ENCODE measurements around the gene MTMR8. TPM values are rescaled to one million over a fixed set of nuclear protein-coding genes. Genes with fewer than 3 reads are reported as not detected.

Gene MTMR8
- polyA plus RNA-seq, 1 donor (not counting 4 experiments of a cell fraction or from before 2014, with no cell fraction given) = 1.1 TPM

- no peak overlapping the region for H3K4me2 ChIP-seq (ENCODE audit: control insufficient read depth, extremely low read depth, insufficient read depth, low read depth, low read length)
- no peaks in the 10 kb centered on the region for H3K9me3 ChIP-seq (ENCODE audit: control insufficient read depth, low read depth, low read length)
- H3K4me1 ChIP-seq (ENCODE audit: control insufficient read depth, extremely low read depth, insufficient read depth, low read length) = no peaks in the 10 kb centered on the region
- no peaks in the 10 kb centered on the region for H3K36me3 ChIP-seq (ENCODE audit: control insufficient read depth in 2 of 2, extremely low read depth in 1 of 2, insufficient read depth in 2 of 2, low read length in 2 of 2)
- no peak overlapping the region for H3K4me3 ChIP-seq (ENCODE audit: control insufficient read depth in 2 of 3, extremely low read depth in 1 of 3, insufficient read depth in 2 of 3, low read depth in 1 of 3, low read length in 3 of 3)
- no peaks in the 10 kb centered on the region for H3K9me1 ChIP-seq (ENCODE audit: control insufficient read depth, extremely low read depth, insufficient read depth, low read length)
- H3K9ac ChIP-seq (ENCODE audit: control insufficient read depth, extremely low read depth, insufficient read depth, low read length) = no peak overlapping the region
- no peaks in the 10 kb centered on the region for H3K79me2 ChIP-seq (ENCODE audit: control insufficient read depth, insufficient read depth, low read length)
- no peak for FAIRE-seq
- no peak overlapping the region for H2AFZ ChIP-seq (ENCODE audit: control insufficient read depth, low read length)
- no peaks in the 10 kb centered on the region for H4K20me1 ChIP-seq (ENCODE audit: control insufficient read depth, extremely low read depth, insufficient read depth, low read length)
- DNase-seq (ENCODE audit: low read depth, low spot score) = no peak
- dilution Hi-C loops (cut with MboI; ENCODE audit: extremely low pct_ligation_motif_present, low sequenced_read_pairs) = no loop called here
- H3K27ac ChIP-seq (ENCODE audit: control insufficient read depth, insufficient read depth, low read length) = no peak overlapping the region
- no peaks in the 10 kb centered on the region for H3K27me3 ChIP-seq (ENCODE audit: control insufficient read depth, extremely low read depth, insufficient read depth, low read length)
- TF ChIP-seq CTCF (optimal IDR thresholded peaks at IDR 0.05 in 1 of 3, IDR thresholded peaks at IDR 0.05 in 1 of 3, conservative IDR thresholded peaks at IDR 0.05 in 1 of 3; ENCODE audit: extremely low read depth in 1 of 3, insufficient read depth in 2 of 3, low read length in 3 of 3) (no peak), EZH2 (IDR thresholded peaks at IDR 0.05; ENCODE audit: low read length) (no peak)
Measured at GRCh38 chrX:64321507-64321906, 73.7 kb downstream of the MTMR8 start.

- DNase-seq (ENCODE audit: low read depth, low spot score) = no peak
- H3K9me3 ChIP-seq (ENCODE audit: control insufficient read depth, low read depth, low read length) = peaks cover 6% of the 10 kb centered on the region
- no peaks in the 10 kb centered on the region for H3K9me1 ChIP-seq (ENCODE audit: control insufficient read depth, extremely low read depth, insufficient read depth, low read length)
- H3K27me3 ChIP-seq (ENCODE audit: control insufficient read depth, extremely low read depth, insufficient read depth, low read length) = no peaks in the 10 kb centered on the region
- no peak for FAIRE-seq
- H3K9ac ChIP-seq (ENCODE audit: control insufficient read depth, extremely low read depth, insufficient read depth, low read length) = no peak overlapping the region
- H3K79me2 ChIP-seq (ENCODE audit: control insufficient read depth, insufficient read depth, low read length) = no peaks in the 10 kb centered on the region
- H4K20me1 ChIP-seq (ENCODE audit: control insufficient read depth, extremely low read depth, insufficient read depth, low read length) = no peaks in the 10 kb centered on the region
- no peaks in the 10 kb centered on the region for H3K36me3 ChIP-seq (ENCODE audit: control insufficient read depth in 2 of 2, extremely low read depth in 1 of 2, insufficient read depth in 2 of 2, low read length in 2 of 2)
- H2AFZ ChIP-seq (ENCODE audit: control insufficient read depth, low read length) = no peak overlapping the region
- H3K4me3 ChIP-seq (ENCODE audit: control insufficient read depth in 2 of 3, extremely low read depth in 1 of 3, insufficient read depth in 2 of 3, low read depth in 1 of 3, low read length in 3 of 3) = no peak overlapping the region
- H3K4me1 ChIP-seq (ENCODE audit: control insufficient read depth, extremely low read depth, insufficient read depth, low read length) = no peaks in the 10 kb centered on the region
- H3K4me2 ChIP-seq (ENCODE audit: control insufficient read depth, extremely low read depth, insufficient read depth, low read depth, low read length) = no peak overlapping the region
- dilution Hi-C loops (cut with MboI; ENCODE audit: extremely low pct_ligation_motif_present, low sequenced_read_pairs) = no loop called here
- TF ChIP-seq CTCF (optimal IDR thresholded peaks at IDR 0.05 in 1 of 3, IDR thresholded peaks at IDR 0.05 in 1 of 3, conservative IDR thresholded peaks at IDR 0.05 in 1 of 3; ENCODE audit: extremely low read depth in 1 of 3, insufficient read depth in 2 of 3, low read length in 3 of 3) (no peak), EZH2 (IDR thresholded peaks at IDR 0.05; ENCODE audit: low read length) (no peak)
- no peak overlapping the region for H3K27ac ChIP-seq (ENCODE audit: control insufficient read depth, insufficient read depth, low read length)
Measured at GRCh38 chrX:64313624-64314023, 81.6 kb downstream of the MTMR8 start.

Data from keratinocyte (primary cell).